IPS-20b (cell line): ENCODE measurements around the gene G6PC3.
"Not testable (repeated sequence)": the region's sequence is repeated elsewhere in the genome, so short reads cannot be mapped to it uniquely, and the experiment has no call there.

Source experiments
- H3K27ac ChIP-seq: one replicate; pipeline ENCODE4 v1.5.1; 2013; ENCODE audit warnings: low read length
- H3K27me3 ChIP-seq: 2 replicates; pipeline ENCODE4 v1.6.1; 2013; ENCODE audit warnings: mild to moderate bottlenecking, low read length, inconsistent platforms; ENCODE audit not compliant: insufficient read depth
- H3K36me3 ChIP-seq: 2 replicates; pipeline ENCODE4 v1.6.1; 2013; ENCODE audit warnings: low read depth, mild to moderate bottlenecking, inconsistent platforms, low read length, moderate library complexity; ENCODE audit not compliant: insufficient read depth
- H3K4me1 ChIP-seq: 2 replicates; pipeline ENCODE4 v1.6.1; 2013; ENCODE audit warnings: mild to moderate bottlenecking, control low read depth, inconsistent platforms, low read length, moderate library complexity; ENCODE audit not compliant: insufficient read depth
- H3K4me3 ChIP-seq: 2 replicates; pipeline ENCODE4 v1.5.1; 2013; ENCODE audit warnings: mild to moderate bottlenecking, low read length, inconsistent platforms
- H3K9ac ChIP-seq: 2 replicates; pipeline ENCODE4 v1.6.1; 2013; ENCODE audit warnings: low read depth, mild to moderate bottlenecking, inconsistent platforms, low read length, moderate library complexity
- H3K9me3 ChIP-seq: 2 replicates; pipeline ENCODE4 v1.6.1; 2013; ENCODE audit warnings: mild to moderate bottlenecking, low read depth, low read length, inconsistent platforms; ENCODE audit not compliant: insufficient read depth

Gene G6PC3

DNA sequence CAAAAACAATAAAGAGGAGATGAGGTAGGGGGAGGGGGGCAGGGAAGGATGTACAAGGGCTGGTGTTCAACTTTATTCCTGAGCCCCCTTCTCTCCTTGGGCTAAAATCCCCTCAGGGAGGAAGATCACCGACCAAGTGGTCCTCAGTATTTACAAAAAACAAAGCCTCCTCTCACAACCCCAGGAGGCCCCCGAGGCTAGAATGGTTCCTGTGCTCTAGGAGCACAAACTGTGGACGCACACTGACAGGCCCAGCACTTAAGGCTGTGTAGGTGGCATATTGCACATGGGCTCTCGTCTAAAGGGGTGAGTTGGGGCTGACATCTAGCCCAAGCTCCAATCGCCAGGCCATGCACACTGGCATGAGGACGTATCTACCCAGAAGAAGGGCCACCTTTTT is 31.3 kb downstream of the G6PC3 start:
- H3K4me1 ChIP-seq, H3K27ac ChIP-seq, H3K9ac ChIP-seq, H3K4me3 ChIP-seq, H3K9me3 ChIP-seq, H3K36me3 ChIP-seq, H3K27me3 ChIP-seq: not testable (repeated sequence)

DNA sequence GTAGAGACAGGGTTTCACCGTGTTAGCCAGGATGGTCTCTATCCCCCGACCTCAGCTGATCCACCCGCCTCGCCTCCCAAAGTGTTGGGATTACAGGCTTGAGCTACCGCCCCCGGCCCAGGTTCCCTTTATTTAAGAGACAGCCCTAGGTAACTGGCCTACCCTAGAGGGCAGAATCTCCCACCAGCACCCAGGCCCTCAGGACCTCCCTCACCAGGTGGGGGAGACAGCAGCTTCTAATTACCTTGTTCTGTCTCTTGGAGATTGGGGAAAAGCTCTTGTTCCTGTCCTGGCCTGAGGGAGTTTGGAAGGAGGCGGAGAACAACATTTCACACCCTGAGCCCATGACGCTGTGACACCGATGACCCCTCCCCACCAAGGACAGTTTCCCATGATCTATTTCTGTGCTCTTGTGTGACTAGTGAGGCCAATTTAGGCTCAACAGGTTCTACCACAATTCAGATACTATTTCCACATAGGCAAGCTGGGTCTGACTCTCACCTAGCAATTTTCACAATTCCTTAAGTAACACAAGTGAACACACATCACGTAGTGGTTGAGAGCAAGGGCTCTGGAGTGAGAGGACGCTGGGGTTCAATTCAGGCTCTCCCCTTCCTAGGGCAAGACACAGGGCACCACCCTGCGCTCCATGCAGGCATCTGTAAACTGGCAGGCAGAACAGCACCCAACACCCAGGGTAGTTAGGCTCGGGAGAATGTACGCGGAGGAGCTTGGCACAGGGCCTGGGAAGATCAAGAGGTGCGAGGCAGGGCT is 32.5 kb downstream of the G6PC3 start:
- Histone ChIP-seq H3K36me3 (no peaks in the 10 kb centered on the region), H3K27me3 (no peaks in the 10 kb centered on the region), H3K9me3 (no peaks in the 10 kb centered on the region), H3K9ac (no peak overlapping the region), H3K4me1 (no peaks in the 10 kb centered on the region; the same call in none of the 2 replicates), H3K4me3 (no peak overlapping the region), H3K27ac (no peak overlapping the region)

DNA sequence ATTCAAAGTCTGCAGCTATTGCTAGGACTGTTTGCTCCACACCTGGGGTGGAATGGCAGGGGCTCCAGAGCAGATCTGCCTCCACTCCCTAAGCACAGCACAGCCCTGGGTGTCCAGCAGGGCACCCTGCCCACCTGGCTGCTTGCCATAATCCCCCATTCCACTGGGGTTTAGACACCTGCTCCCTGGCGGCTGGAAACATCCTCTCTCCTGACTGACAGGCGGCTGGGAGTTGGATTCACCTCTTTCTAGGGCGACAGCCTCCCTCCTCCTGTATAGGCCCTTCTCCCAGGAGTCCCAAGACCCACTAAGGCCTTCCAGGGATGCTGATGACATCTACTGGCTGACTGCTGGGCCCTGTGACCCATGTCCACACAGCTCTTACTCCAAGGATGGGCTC is 34.9 kb downstream of the G6PC3 start:
- Histone ChIP-seq H3K9ac (no peak overlapping the region), H3K27ac (no peak overlapping the region), H3K36me3 (peaks cover 1% of the 10 kb centered on the region; the same call in 1 of the 2 replicates), H3K27me3 (no peaks in the 10 kb centered on the region), H3K4me3 (no peak overlapping the region), H3K9me3 (no peaks in the 10 kb centered on the region), H3K4me1 (peaks cover 1% of the 10 kb centered on the region)

DNA sequence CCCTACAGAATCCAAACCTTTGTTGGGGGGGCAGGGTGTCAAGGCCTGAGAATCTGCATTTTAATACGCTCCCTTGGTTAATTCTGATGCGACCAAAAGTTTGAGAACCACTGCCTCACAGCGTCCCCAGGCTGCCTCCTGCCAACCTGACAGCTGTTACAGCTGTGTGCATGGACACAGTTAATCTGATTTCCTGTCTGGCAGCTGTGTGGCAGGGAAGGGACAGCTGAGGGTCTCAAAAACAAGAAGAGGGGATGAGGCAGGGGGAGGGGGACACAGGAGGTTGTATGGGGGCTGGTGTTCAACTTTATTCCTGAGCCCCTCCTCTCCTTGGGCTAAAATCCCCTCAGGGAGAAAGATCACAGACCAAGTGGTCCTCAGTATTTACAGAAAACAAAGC is 35.4 kb downstream of the G6PC3 start:
- H3K27ac ChIP-seq, result no peak overlapping the region
- no peaks in the 10 kb centered on the region for H3K9me3 ChIP-seq
- H3K27me3 ChIP-seq, result no peaks in the 10 kb centered on the region
- no peak overlapping the region for H3K4me3 ChIP-seq
- H3K36me3 ChIP-seq, result peaks cover 2% of the 10 kb centered on the region; the same call in 1 of the 2 replicates
- H3K9ac ChIP-seq, result no peak overlapping the region
- peaks cover 5% of the 10 kb centered on the region for H3K4me1 ChIP-seq

DNA sequence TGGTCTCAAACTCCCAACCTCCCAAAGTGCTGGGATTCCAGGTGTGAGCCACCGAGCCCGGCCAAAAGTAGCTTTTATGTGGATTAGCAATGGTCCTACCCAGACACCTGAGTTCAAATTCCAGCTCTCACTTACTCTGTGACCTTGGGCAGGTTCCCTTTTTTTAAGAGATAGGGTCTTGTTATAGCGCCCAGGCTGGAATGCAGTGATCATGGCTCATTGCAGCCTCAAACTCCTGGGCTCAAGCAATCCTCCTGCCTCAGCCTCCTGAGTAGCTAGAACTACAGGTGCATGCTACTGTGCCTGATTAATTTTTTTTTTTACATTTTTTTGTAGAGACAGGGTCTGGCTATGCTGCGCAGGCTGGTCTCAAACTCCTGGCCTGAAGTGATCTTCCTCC is 36.3 kb downstream of the G6PC3 start:
- Histone ChIP-seq H3K4me3 (no peak overlapping the region), H3K9me3 (no peaks in the 10 kb centered on the region), H3K36me3 (peaks cover 2% of the 10 kb centered on the region; the same call in 1 of the 2 replicates), H3K9ac (no peak overlapping the region), H3K27me3 (no peaks in the 10 kb centered on the region), H3K4me1 (peaks cover 10% of the 10 kb centered on the region), H3K27ac (no peak overlapping the region)

DNA sequence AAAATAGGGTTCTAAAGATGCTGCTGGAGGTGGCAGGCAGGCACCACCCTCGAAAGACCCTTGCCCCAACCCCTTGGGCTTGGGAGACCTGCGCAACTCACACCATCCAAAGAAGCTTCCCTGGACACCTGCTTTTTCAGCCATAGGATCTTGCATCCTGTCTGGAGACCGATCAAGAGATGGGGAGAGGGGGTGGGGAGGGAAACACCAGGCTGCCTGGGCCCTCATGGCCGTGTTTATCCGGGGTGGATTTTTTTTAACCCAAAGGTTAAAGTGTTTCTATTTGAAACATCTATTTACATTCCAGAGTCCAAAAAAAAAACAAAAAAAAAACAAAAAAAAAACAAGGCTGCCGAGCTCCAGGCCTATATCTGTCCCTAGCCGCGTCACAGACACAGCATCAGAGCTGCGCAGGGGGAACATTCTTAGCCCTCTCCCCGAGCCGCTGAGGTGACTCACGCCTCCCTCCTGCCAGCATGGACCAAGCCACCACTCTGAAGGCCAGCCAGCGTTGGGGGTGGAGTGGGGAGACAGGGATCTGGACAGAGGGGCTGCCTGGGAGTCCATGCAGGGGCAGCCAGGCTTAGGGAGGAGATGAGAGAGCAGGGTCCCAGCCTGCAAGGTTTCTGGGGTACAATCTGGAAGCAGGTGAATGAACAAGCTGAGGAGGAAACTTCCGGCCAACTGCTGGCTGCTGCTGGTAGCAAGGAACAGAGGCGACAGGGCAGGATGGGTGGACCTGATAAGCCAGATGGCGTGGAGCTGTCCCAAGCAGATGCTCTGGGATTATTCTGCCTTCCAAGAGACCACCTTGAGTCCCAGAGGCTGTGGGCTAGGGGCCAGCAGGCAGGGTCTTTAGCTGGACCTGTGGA is 38.1 kb downstream of the G6PC3 start:
- H3K9ac ChIP-seq, result no peak overlapping the region
- H3K4me3 ChIP-seq, result no peak overlapping the region
- no peak overlapping the region for H3K27ac ChIP-seq
- H3K4me1 ChIP-seq, result peaks cover 13% of the 10 kb centered on the region
- peaks cover 2% of the 10 kb centered on the region; the same call in 1 of the 2 replicates for H3K36me3 ChIP-seq
- H3K9me3 ChIP-seq, result no peaks in the 10 kb centered on the region
- H3K27me3 ChIP-seq, result no peaks in the 10 kb centered on the region

DNA sequence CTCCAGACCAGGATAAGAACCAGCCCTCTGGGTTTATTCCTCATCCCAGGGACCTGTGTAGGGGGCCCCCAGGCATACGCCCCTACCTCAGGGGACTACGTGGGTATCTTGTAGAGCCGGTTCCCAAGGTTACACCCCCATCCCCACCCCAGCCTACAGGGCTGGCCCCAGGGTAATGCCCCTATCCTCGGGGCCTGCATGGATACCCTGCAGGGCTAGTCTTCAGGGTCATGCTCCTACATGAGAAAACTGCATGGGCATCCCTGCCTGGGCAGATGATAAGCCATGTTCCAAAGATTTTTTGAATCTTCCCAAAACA is 38.7 kb downstream of the G6PC3 start:
- peaks cover 13% of the 10 kb centered on the region for H3K4me1 ChIP-seq
- H3K4me3 ChIP-seq, result no peak overlapping the region
- no peak overlapping the region for H3K27ac ChIP-seq
- peaks cover 2% of the 10 kb centered on the region; the same call in 1 of the 2 replicates for H3K36me3 ChIP-seq
- no peak overlapping the region for H3K9ac ChIP-seq
- no peaks in the 10 kb centered on the region for H3K9me3 ChIP-seq
- H3K27me3 ChIP-seq, result no peaks in the 10 kb centered on the region

DNA sequence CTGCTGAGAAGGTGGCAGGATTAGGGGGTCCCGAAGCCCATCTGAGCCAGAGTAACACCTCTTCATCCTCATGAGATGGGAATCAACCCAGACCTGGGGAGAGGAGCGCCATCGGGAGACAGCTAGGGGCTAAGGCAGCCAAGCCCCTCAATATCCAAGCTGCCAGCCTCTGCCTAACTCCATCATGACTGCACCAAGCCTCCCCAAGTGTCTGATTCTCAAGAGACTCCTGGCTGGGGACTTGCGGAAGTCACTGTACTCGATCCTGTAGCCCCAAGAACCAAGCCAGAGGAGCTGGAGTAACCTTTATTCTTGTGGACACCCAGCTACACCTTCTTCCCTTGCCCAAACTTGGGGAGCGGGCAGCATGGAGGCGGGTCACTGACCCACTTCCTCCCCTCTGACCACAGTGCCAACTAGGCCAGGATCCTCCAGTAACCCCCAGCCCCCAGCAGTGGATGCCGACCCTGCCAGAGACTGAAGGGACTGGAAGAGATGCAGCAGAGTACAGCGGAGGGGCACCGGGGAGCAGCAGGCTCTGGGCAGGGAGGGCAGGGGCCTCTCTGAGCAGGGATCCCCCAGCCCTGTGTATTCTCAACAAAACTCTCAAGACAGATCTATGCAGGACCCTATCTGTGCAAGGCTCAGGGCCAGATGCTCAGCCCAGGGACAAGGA is 39.6 kb downstream of the G6PC3 start:
- Histone ChIP-seq H3K9ac (no peak overlapping the region; the same call in 1 of the 2 replicates), H3K9me3 (no peaks in the 10 kb centered on the region), H3K4me3 (peak overlapping the region; percentile 60; the same call in 1 of the 2 replicates), H3K27ac (no peak overlapping the region), H3K4me1 (peaks cover 13% of the 10 kb centered on the region), H3K27me3 (no peaks in the 10 kb centered on the region), H3K36me3 (peaks cover 6% of the 10 kb centered on the region; the same call in 1 of the 2 replicates)

DNA sequence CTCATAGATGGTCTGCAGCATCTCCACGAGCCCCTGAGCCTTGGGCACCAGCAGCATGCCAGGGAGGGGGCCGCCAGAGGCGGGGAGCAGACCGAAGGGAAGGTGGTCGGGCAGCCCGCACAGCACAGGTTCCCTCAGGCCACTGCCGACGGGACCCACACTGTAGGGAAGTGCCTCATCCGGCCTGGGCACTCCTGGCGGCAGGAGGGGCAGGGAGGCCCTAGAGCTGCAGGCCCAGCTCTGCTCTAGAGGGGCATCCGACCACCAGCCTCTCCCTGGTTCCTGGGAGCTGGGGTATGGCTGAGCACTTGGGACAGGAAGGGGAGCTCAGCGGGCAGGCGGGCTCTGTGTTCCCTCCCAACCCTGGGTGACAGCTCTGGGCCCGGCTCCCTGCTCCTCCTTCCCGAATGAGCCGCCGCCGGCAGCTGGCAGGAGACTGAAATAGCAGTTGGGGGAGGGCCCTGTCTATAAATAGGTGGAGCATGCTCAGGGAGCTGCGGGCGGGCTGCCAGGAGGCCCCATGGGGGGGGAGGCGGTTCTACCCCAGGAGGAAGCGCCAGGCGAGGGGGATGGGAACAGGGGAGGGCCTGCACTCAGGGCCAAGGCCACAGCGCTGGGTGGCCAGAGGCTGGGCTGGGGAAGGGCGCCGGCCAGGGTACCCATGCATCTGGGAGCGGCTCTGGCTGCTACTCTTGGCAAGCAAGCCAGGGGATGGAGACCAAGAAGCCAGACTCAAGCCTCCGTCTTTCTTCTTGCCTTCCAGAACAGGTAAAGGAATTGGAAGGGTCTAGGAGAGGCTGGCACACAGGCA is 40.5 kb downstream of the G6PC3 start:
- H3K27me3 ChIP-seq, result no peaks in the 10 kb centered on the region
- H3K4me1 ChIP-seq, result peaks cover 13% of the 10 kb centered on the region
- no peaks in the 10 kb centered on the region for H3K9me3 ChIP-seq
- peaks cover 6% of the 10 kb centered on the region; the same call in 1 of the 2 replicates for H3K36me3 ChIP-seq
- H3K9ac ChIP-seq, result peak overlapping the region; percentile 54; the same call in 1 of the 2 replicates
- H3K27ac ChIP-seq, result no peak overlapping the region
- H3K4me3 ChIP-seq, result peak overlapping the region; percentile 60; the same call in 1 of the 2 replicates

DNA sequence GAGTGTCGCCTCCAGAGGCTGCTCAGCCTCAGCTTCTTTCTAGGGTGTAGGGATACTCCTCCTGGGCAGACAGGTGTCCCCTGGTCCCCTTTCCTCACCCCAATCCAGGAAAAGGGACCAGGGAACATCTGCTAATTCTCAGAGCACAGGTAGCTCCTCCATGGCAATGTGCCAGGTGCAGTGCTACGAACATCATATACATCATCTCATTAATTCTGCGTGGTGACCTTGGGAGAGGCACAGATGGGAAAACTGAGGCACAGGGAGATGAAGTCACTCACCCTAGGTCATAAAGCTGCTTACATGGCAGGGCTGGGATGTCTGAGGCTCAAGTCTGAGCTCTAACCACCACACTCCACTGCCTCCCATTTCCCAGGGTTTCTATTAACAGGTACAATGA is 41.2 kb downstream of the G6PC3 start:
- no peak overlapping the region for H3K27ac ChIP-seq
- peak overlapping the region; percentile 50; the same call in 1 of the 2 replicates for H3K4me3 ChIP-seq

More for the DNA sequence above, 41.2 kb downstream of the G6PC3 start:
- Histone ChIP-seq H3K9ac (no peak overlapping the region), H3K4me1 (peaks cover 13% of the 10 kb centered on the region), H3K36me3 (peaks cover 12% of the 10 kb centered on the region; the same call in 1 of the 2 replicates), H3K27me3 (no peaks in the 10 kb centered on the region), H3K9me3 (no peaks in the 10 kb centered on the region)
